ENCODE data around the gene MCM7.

MCM7 gene

GRCh38 chr7:100057006-100057405 is 44.2 kb downstream of the MCM7 start:
- no peaks in the 10 kb centered on the region for H3K27me3 ChIP-seq (ENCODE audit: low read length)
- no peaks in the 10 kb centered on the region for H3K9me3 ChIP-seq (ENCODE audit: insufficient read depth, low read length)
- H3K27ac ChIP-seq (ENCODE audit: low read depth, low read length): no peak overlapping the region
- no peak overlapping the region for H3K9ac ChIP-seq (ENCODE audit: low read length)
- no peaks in the 10 kb centered on the region for H3K79me2 ChIP-seq (ENCODE audit: insufficient read depth, low read length)
- no peaks in the 10 kb centered on the region for H3K9me2 ChIP-seq (replicated peaks; ENCODE audit: insufficient read depth, low read length)
- no peaks in the 10 kb centered on the region for H3K36me3 ChIP-seq (ENCODE audit: low read length)
- TF ChIP-seq EZH2phosphoT487 (conservative IDR thresholded peaks at IDR 0.05; ENCODE audit: low read length) (no peak), CTCF (IDR thresholded peaks at IDR 0.05; ENCODE audit: insufficient read depth, low read length, poor library complexity, severe bottlenecking) (no peak)
- H3K4me2 ChIP-seq (ENCODE audit: low read depth, low read length, poor library complexity, severe bottlenecking): no peak overlapping the region
- H2AFZ ChIP-seq (ENCODE audit: low read depth, low read length, severe bottlenecking): no peak overlapping the region
- no peaks in the 10 kb centered on the region for H3F3A ChIP-seq (ENCODE audit: insufficient read depth)
- no peak overlapping the region for H3K4me3 ChIP-seq (ENCODE audit: insufficient read depth, low read length, poor library complexity, severe bottlenecking)
- no peaks in the 10 kb centered on the region for H4K20me1 ChIP-seq (ENCODE audit: low read depth, low read length)

- H3K9me2 ChIP-seq (replicated peaks; ENCODE audit: insufficient read depth, low read length): no peaks in the 10 kb centered on the region
- no peak overlapping the region for H3K4me3 ChIP-seq (ENCODE audit: insufficient read depth, low read length, poor library complexity, severe bottlenecking)
- no peaks in the 10 kb centered on the region for H3K36me3 ChIP-seq (ENCODE audit: low read length)
- peaks cover 1% of the 10 kb centered on the region; the same call in 1 of the 2 replicates for H3F3A ChIP-seq (ENCODE audit: insufficient read depth)
- H3K9ac ChIP-seq (ENCODE audit: low read length): no peak overlapping the region
- H3K27me3 ChIP-seq (ENCODE audit: low read length): no peaks in the 10 kb centered on the region
- no peak overlapping the region for H3K27ac ChIP-seq (ENCODE audit: low read depth, low read length)
- H3K79me2 ChIP-seq (ENCODE audit: insufficient read depth, low read length): peaks cover 7% of the 10 kb centered on the region; the same call in 1 of the 2 replicates
- H3K4me2 ChIP-seq (ENCODE audit: low read depth, low read length, poor library complexity, severe bottlenecking): no peak overlapping the region
- TF ChIP-seq EZH2phosphoT487 (conservative IDR thresholded peaks at IDR 0.05; ENCODE audit: low read length): no peak
- TF ChIP-seq CTCF (IDR thresholded peaks at IDR 0.05; ENCODE audit: insufficient read depth, low read length, poor library complexity, severe bottlenecking): peak; percentile 18
- no peak overlapping the region for H2AFZ ChIP-seq (ENCODE audit: low read depth, low read length, severe bottlenecking)
- no peaks in the 10 kb centered on the region for H3K9me3 ChIP-seq (ENCODE audit: insufficient read depth, low read length)
- no peaks in the 10 kb centered on the region for H4K20me1 ChIP-seq (ENCODE audit: low read depth, low read length)
Measured at GRCh38 chr7:100053215-100053614, 48.0 kb downstream of the MCM7 start.

GRCh38 chr7:100051611-100052010 is 49.6 kb downstream of the MCM7 start:
- Histone ChIP-seq H3K9ac (ENCODE audit: low read length) (no peak overlapping the region), H3K27me3 (ENCODE audit: low read length) (no peaks in the 10 kb centered on the region), H3K4me2 (ENCODE audit: low read depth, low read length, poor library complexity, severe bottlenecking) (no peak overlapping the region), H3K27ac (ENCODE audit: low read depth, low read length) (no peak overlapping the region), H3K9me2 (replicated peaks; ENCODE audit: insufficient read depth, low read length) (no peaks in the 10 kb centered on the region), H2AFZ (ENCODE audit: low read depth, low read length, severe bottlenecking) (no peak overlapping the region), H3F3A (ENCODE audit: insufficient read depth) (peaks cover 6% of the 10 kb centered on the region; the same call in 1 of the 2 replicates), H3K4me3 (ENCODE audit: insufficient read depth, low read length, poor library complexity, severe bottlenecking) (no peak overlapping the region), H3K36me3 (ENCODE audit: low read length) (no peaks in the 10 kb centered on the region), H3K9me3 (ENCODE audit: insufficient read depth, low read length) (no peaks in the 10 kb centered on the region), H4K20me1 (ENCODE audit: low read depth, low read length) (no peaks in the 10 kb centered on the region), H3K79me2 (ENCODE audit: insufficient read depth, low read length) (peaks cover 7% of the 10 kb centered on the region; the same call in 1 of the 2 replicates)
- TF ChIP-seq EZH2phosphoT487 (conservative IDR thresholded peaks at IDR 0.05; ENCODE audit: low read length) (no peak), CTCF (IDR thresholded peaks at IDR 0.05; ENCODE audit: insufficient read depth, low read length, poor library complexity, severe bottlenecking) (no peak)

All from SU-DHL-6 (cell line).